ENCODE results near the gene TCEAL3. TPM values are rescaled to one million over a fixed set of nuclear protein-coding genes. Genes with fewer than 3 reads are reported as not detected.
A peak's percentile ranks its signal among the peaks of the same experiment; 100 is the strongest.
"Not testable (repeated sequence)": the region's sequence is repeated elsewhere in the genome, so short reads cannot be mapped to it uniquely, and the experiment has no call there.

TCEAL3 gene
- total RNA-seq, 2 donors from 2014 or later: 87.0 to 113 TPM

GRCh38 chrX:103615781-103616371 is 8.1 kb downstream of the TCEAL3 start:
- DNase-seq (ENCODE audit: low spot score): no peak

GRCh38 chrX:103616676-103617186 is 9.0 kb downstream of the TCEAL3 start:
- intact Hi-C loops (cut with DNase I): no loop called here

More at GRCh38 chrX:103615781-103616371, 8.1 kb downstream of the TCEAL3 start:
- intact Hi-C loops (cut with DNase I): no loop called here

GRCh38 chrX:103624111-103624510 is 16.3 kb downstream of the TCEAL3 start:
- no peak for DNase-seq (ENCODE audit: low spot score)
- intact Hi-C loops (cut with DNase I): no loop called here

More at GRCh38 chrX:103616676-103617186, 9.0 kb downstream of the TCEAL3 start:
- no peak for DNase-seq (ENCODE audit: low spot score)

GRCh38 chrX:103626855-103627254 is 19.1 kb downstream of the TCEAL3 start:
- no peak for DNase-seq (ENCODE audit: low spot score)
- intact Hi-C loops (cut with DNase I): no loop called here

GRCh38 chrX:103628386-103629317 is 20.9 kb downstream of the TCEAL3 start, which contains the start of gene TCEAL1:
Gene TCEAL1, plus strand, starts transcription at chrX:103628975. Its CDS starts 942 bp downstream, at chrX:103629917.
- DNase-seq (ENCODE audit: low spot score): peak; percentile 86
- intact Hi-C loops (cut with DNase I): no loop called here

GRCh38 chrX:103629318-103630170 is 21.8 kb downstream of the TCEAL3 start:
- DNase-seq (ENCODE audit: low spot score): peak; percentile 88
- intact Hi-C loops (cut with DNase I): loop anchor here in 1 of 2 donors (5.0 kb wide), 1 partner anchor 53 kb away; no protein-coding TSS in a partner anchor

GRCh38 chrX:103630171-103630511 is 22.4 kb downstream of the TCEAL3 start:
- intact Hi-C loops (cut with DNase I): loop anchor here in 1 of 2 donors (5.0 kb wide), 1 partner anchor 52 kb away; no protein-coding TSS in a partner anchor
- DNase-seq (ENCODE audit: low spot score): no peak

- intact Hi-C loops (cut with DNase I): loop anchor here in 1 of 2 donors (5.0 kb wide), 1 partner anchor 51 kb away; no protein-coding TSS in a partner anchor
- DNase-seq (ENCODE audit: low spot score): no peak
Observed at GRCh38 chrX:103631145-103631544, 23.4 kb downstream of the TCEAL3 start.

GRCh38 chrX:103635436-103635835 is 27.7 kb downstream of the TCEAL3 start:
- intact Hi-C loops (cut with DNase I): no loop called here
- no peak for DNase-seq (ENCODE audit: low spot score)

GRCh38 chrX:103637604-103638338 is 30.0 kb downstream of the TCEAL3 start:
- no peak for DNase-seq (ENCODE audit: low spot score)
- intact Hi-C loops (cut with DNase I): no loop called here

GRCh38 chrX:103638479-103639346 is 30.9 kb downstream of the TCEAL3 start:
- intact Hi-C loops (cut with DNase I); DNase-seq (ENCODE audit: low spot score): not testable (repeated sequence)

- intact Hi-C loops (cut with DNase I): no loop called here
- DNase-seq (ENCODE audit: low spot score): no peak
Observed at GRCh38 chrX:103640401-103641155, 32.8 kb downstream of the TCEAL3 start.

GRCh38 chrX:103644125-103644524 is 36.4 kb downstream of the TCEAL3 start:
- no peak for DNase-seq (ENCODE audit: low spot score)
- intact Hi-C loops (cut with DNase I): no loop called here

- intact Hi-C loops (cut with DNase I): no loop called here
- DNase-seq (ENCODE audit: low spot score): no peak
Observed at GRCh38 chrX:103647630-103648029, 39.9 kb downstream of the TCEAL3 start.

- intact Hi-C loops (cut with DNase I): no loop called here
Observed at GRCh38 chrX:103651151-103651773, 43.5 kb downstream of the TCEAL3 start.

GRCh38 chrX:103655230-103656000 is 47.7 kb downstream of the TCEAL3 start:
- DNase-seq (ENCODE audit: low spot score); intact Hi-C loops (cut with DNase I): not testable (repeated sequence)

More at GRCh38 chrX:103651151-103651773, 43.5 kb downstream of the TCEAL3 start:
- no peak for DNase-seq (ENCODE audit: low spot score)
